Fibroblast of villous mesenchyme (primary cell): ENCODE results near the gene VNN1. TPM values are rescaled to one million over a fixed set of nuclear protein-coding genes. Genes with fewer than 3 reads are reported as not detected.
A peak's percentile ranks its signal among the peaks of the same experiment; 100 is the strongest.

Experiments
- DNase-seq: peaks from one replicate; pipeline ENCODE4 v3.0.0-alpha.2; 2010; ENCODE audit warnings: low read depth
- H3K4me3 ChIP-seq: 2 replicates; pipeline ENCODE4 v1.5.1; 2011; ENCODE audit warnings: low read depth, mild to moderate bottlenecking, low read length
- total RNA-seq: library from RNA; depleted of rRNA; stranded (reverse); fragments of >200 nt; gene quantifications from 2 replicates; pipeline ENCODE4 v1.2.3, GENCODE V29; 2012
- TF ChIP-seq, protein P1 (sequence below): IDR thresholded peaks from 2 replicates; pipeline ENCODE4 v1.5.1; 2012; ENCODE audit warnings: low read depth, mild to moderate bottlenecking, low read length; ENCODE audit not compliant: insufficient read depth

The VNN1 gene, protein sequence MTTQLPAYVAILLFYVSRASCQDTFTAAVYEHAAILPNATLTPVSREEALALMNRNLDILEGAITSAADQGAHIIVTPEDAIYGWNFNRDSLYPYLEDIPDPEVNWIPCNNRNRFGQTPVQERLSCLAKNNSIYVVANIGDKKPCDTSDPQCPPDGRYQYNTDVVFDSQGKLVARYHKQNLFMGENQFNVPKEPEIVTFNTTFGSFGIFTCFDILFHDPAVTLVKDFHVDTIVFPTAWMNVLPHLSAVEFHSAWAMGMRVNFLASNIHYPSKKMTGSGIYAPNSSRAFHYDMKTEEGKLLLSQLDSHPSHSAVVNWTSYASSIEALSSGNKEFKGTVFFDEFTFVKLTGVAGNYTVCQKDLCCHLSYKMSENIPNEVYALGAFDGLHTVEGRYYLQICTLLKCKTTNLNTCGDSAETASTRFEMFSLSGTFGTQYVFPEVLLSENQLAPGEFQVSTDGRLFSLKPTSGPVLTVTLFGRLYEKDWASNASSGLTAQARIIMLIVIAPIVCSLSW
- total RNA-seq, result under 0.01 TPM in 2 replicates

- TF ChIP-seq, protein P1, sequence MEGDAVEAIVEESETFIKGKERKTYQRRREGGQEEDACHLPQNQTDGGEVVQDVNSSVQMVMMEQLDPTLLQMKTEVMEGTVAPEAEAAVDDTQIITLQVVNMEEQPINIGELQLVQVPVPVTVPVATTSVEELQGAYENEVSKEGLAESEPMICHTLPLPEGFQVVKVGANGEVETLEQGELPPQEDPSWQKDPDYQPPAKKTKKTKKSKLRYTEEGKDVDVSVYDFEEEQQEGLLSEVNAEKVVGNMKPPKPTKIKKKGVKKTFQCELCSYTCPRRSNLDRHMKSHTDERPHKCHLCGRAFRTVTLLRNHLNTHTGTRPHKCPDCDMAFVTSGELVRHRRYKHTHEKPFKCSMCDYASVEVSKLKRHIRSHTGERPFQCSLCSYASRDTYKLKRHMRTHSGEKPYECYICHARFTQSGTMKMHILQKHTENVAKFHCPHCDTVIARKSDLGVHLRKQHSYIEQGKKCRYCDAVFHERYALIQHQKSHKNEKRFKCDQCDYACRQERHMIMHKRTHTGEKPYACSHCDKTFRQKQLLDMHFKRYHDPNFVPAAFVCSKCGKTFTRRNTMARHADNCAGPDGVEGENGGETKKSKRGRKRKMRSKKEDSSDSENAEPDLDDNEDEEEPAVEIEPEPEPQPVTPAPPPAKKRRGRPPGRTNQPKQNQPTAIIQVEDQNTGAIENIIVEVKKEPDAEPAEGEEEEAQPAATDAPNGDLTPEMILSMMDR, result no peak
- peak; percentile 24 for DNase-seq
Observed at GRCh38 chr6:132713352-132714134, at the start of gene VNN1. Gene VNN1 (minus strand): TSS chr6:132714055. CDS start chr6:132714035, 20 bp downstream.

DNA sequence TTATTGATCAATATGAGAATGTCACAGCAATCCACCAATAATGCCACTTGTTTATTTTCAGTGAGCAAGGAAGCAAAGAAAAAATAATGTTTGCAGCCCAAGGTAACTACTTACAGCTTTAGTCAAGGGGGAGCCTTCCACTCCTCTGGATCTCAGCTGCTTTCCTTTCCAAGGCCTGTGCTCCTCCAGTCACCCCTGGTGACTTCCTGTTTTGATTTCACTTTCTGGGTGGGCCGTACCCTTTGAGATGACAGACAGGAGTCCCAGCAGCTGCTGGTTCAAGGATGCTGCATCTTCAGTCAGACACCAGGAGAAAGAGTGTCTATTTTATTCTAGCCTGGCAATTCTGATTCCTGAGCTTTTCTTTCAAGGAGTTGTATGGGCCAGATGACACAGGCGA lies 49.4 kb upstream of the VNN1 start:
- no peak for DNase-seq
- no peak overlapping the region for H3K4me3 ChIP-seq
- TF ChIP-seq, protein P1, result no peak

More at GRCh38 chr6:132713352-132714134, at the start of gene VNN1:
- no peak within 1 kb of the TSS for H3K4me3 ChIP-seq

DNA sequence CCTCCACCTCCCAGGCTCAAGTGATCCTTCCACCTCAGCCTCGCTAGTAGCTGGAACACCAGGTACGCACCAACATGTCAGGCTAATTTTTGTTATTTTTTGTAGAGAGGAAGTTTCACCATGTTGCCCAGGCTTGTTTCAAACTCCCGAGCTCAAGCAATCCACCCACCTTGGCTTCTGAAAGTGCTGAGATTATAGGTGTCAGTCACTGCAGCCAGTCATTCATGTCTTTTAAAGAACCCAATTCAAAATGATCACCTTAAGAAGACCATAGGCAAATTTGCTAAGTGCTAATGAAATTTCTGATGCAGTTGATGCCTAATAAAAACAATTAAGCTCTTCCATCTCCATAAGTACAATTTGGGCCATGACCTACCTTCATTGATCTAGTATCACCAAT lies 46.4 kb upstream of the VNN1 start:
- TF ChIP-seq, protein P1, result no peak
- H3K4me3 ChIP-seq, result no peak overlapping the region
- no peak for DNase-seq

DNA sequence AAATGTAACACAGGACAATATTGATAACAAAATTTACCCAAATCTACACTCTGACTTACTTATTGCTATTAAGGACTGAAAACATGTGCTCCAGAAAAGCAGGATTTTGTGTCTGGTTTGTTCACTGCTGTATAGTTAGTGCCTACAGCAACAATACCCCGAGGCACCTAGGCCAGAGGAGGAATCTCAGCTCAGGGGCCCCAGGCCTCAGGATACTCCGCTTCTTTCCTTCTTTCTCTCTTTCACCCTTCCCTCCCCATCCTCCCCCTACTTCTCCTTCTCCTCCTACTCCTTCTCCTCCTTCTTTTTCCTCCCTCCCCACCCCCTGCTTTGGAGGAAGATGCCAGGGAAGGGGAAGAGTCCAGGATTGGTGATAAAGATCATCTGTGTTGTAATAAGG lies 44.8 kb upstream of the VNN1 start:
- TF ChIP-seq, protein P1, result no peak
- no peak for DNase-seq
- no peak overlapping the region for H3K4me3 ChIP-seq

GRCh38 chr6:132752255-132752654 lies 38.4 kb upstream of the VNN1 start:
- no peak overlapping the region for H3K4me3 ChIP-seq
- DNase-seq, result no peak
- TF ChIP-seq, protein P1, result no peak

- DNase-seq, result no peak
- no peak overlapping the region for H3K4me3 ChIP-seq
- TF ChIP-seq, protein P1, result no peak
Observed at GRCh38 chr6:132751828-132752227, 38.0 kb upstream of the VNN1 start.
